Posterior vena cava (tissue), 2 donors: Measurements from ENCODE around the gene TSHR. TPM values are rescaled to one million over a fixed set of nuclear protein-coding genes. Genes with fewer than 3 reads are reported as not detected.
A peak's percentile ranks its signal among the peaks of the same experiment; 100 is the strongest.
"Not testable (repeated sequence)": the region's sequence is repeated elsewhere in the genome, so short reads cannot be mapped to it uniquely, and the experiment has no call there.

Experiments used
- DNase-seq: peaks from one replicate; pipeline ENCODE4 v3.0.0-alpha.2; 2020; ENCODE audit warnings: low spot score
- intact Hi-C, 2 donors: fragments of 100-400 bp; cut with DNase I; formaldehyde crosslinking; loops; one replicate each; pipeline versions ENCODE4 v1.14.1 to v1.14.2; 2022 to 2023
- long read RNA-seq, 2 donors: library from polyadenylated mRNA; unstranded; transcript quantifications; one replicate each; pipeline ENCODE4 v2.0.0, GENCODE V29; 2020 to 2021
- total RNA-seq, 2 donors: library from RNA; stranded (reverse); fragmentation: NEBNext Ultra II Directional; extraction: Animal tissue kit (Norgen Biotek cat#: 25700); gene quantifications; one replicate each; pipeline ENCODE4 v1.2.1, GENCODE V29; 2021
- donor health status: DM: yes; HTN: yes; CAD: no.
- donor health status: DM: yes; HTN: yes; CAD: no.

Gene TSHR
- 1 to 10 TPM in 1 of 2 donors, under 1 TPM in 1; 0.29 to 1.1 TPM for total RNA-seq
- long read RNA-seq, donor 1, partial matches to known transcripts = 0 of 4 reads
- long read RNA-seq, donor 1, other reads (novel, unspliced or antisense) = 4 of 4 reads
- long read RNA-seq, donor 2 = 0 reads

GRCh38 chr14:80955416-80955941 is at the start of gene TSHR:
Gene TSHR, plus strand, starts transcription at chr14:80955621. Its CDS starts 60 bp downstream, at chr14:80955681.
- intact Hi-C loops = loop anchor here in 1 of 2 donors (2.0 kb wide), 1 partner anchor 31 kb away; no protein-coding TSS in a partner anchor

GRCh38 chr14:80906336-80906735 is 49.1 kb upstream of the TSHR start:
- DNase-seq = no peak
- intact Hi-C loops = no loop called here

More at GRCh38 chr14:80955416-80955941, at the start of gene TSHR:
- DNase-seq = peak; percentile 77

- intact Hi-C loops = no loop called here
- no peak for DNase-seq
Observed at GRCh38 chr14:80906946-80907345, 48.5 kb upstream of the TSHR start.

DNA sequence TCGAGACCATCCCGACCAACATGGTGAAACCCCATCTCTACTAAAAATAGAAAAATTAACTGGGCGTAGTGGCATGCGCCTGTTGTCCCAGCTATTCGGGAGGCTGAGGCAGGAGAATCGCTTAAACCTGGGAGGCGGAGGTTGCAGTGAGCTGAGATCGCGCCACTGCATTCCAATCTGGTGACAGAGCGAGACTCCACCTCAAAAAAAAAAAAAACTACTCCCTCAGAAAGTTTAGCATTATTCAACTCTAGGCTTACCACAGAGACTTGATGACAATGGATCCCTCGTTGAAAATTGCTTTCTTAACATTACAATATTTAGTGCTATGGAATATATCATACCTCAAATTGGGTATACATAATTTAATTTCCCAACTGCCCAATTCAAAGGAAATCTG is 43.4 kb upstream of the TSHR start:
- DNase-seq, intact Hi-C loops: not testable (repeated sequence)

- no peak for DNase-seq
- intact Hi-C loops = no loop called here
Observed at GRCh38 chr14:80919622-80920021, 35.8 kb upstream of the TSHR start.

DNA sequence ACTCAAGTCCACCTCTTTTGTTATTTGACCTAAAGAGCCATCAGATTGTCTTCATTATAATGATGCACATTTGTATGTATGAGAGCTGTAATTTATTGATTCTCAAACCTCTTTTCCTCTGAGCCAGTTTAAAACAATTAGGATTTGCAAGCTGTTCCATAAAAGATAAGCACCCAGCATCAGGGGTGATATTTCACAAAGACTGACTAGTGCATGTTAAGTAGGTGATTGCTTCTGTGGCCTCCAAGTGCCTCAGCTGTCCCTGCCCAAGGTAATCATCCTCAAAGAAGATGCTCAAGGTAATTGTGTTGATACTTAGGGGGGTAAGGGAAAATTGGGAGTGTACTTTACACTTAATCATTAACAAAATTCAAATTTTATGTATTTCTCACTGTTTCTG is 32.1 kb upstream of the TSHR start:
- no peak for DNase-seq
- intact Hi-C loops = no loop called here

DNA sequence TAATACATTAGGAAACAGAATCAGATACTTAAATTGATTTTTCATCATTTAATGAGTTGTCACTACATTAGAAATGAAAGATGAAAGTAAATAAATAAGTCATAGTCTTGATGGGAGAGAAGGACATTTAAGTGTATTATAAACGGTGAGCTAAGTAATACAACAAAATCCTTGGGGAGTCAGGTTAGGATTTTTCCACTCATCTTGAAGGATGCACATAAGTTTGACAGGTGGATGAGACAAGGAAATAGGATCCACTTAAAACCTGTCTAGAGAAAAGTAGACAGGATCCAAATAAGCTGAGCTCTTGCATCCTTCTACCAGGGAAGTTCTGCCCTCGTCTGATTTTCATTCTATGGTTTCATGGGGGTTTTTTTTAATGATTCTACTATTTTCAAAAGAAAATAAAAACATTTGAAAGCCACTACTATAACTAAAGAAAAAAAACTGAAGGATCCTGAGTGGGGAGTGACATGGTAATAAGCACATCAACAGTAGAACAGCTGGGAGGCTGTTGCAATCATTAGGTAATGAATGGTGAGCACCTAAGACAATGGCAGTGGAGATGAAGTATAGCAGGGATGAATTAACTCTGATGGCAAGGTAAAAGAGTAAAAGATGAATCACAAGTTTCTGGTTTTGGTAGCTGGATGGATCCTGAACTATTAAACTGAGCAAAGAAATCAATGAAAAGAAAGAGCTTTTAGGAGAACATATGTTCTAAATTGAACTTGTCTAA is 30.9 kb upstream of the TSHR start:
- intact Hi-C loops = no loop called here

DNA sequence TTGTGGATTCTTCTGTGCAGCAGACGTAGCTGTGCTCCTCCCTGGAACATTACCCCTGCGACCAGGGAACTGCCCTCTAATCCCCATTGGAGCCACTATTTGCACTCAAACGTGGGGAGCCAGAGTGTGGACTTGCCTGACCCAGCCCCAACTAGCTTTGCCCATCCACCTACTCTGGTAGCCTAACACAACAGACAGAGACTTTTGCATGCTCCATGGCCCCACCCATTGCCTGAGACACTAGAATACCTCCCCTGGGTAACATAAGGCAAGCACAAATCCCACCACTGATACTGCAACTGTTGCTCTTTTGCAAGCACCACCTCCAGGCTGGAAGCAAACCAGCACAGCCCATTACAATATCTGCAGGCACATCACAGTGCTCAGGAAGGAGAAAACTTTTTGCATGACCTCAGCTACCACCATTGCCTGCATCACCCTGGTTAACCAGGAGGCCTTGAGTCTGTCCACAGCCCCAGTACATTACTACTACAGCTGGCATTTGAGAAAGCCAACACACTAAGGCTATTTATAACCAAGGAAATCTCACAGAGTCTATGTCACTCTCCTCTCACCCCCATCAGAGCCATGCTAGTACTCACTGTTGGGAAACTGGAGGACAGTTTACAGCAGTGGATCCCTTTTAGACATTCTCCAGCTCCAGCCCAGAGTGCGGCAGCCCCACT is 28.9 kb upstream of the TSHR start:
- DNase-seq = no peak
- intact Hi-C loops = no loop called here

More for the DNA sequence above, 30.9 kb upstream of the TSHR start:
- no peak for DNase-seq

DNA sequence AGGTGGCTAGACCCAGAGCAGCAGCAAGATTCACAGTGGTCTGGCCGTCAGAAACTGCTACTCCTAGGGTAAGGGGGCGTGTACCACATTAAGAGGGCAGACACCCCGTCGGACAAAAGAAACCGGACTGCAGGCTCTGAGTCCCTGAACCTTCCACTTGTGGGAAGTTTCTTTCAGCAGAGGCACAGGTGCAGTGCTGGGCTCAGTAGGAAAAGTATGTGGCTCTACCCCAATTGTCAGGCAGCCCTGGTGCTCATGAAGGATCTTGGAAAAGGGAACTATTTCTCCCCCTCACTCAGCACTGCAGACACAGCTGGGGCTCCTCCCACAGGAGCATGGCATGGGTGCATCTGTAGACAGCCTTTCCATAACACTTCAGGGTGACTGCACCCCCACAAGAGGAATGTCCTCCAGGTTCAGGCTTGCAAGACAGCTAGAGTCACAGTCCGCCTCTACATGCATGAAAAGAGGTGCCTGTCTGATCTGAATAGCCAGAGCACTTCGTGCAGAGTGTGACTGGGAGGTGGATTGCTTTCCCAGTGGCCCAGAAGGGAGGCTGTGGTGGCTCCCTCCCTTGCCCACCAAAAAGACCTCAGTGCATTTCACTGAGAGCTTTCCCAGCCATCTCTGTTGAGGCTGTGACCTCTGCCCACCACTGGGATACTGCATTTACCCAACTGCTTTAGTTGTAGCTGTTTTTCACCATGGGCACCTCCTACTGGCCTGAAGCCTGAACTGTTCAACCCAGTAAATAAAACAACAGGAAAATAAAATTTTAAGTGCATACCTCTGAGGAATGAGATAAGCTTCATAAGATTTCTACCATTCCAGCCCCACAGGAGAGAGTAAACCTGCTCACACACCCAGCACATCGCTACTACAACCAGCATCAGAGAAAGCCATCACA is 28.1 kb upstream of the TSHR start:
- no peak for DNase-seq
- intact Hi-C loops = no loop called here

GRCh38 chr14:80930095-80930494 is 25.3 kb upstream of the TSHR start:
- intact Hi-C loops = no loop called here
- DNase-seq = no peak

- intact Hi-C loops = no loop called here
- DNase-seq = no peak
Observed at GRCh38 chr14:80930836-80931389, 24.5 kb upstream of the TSHR start.

GRCh38 chr14:80933282-80933681 is 22.1 kb upstream of the TSHR start:
- no peak for DNase-seq

GRCh38 chr14:80933686-80934085 is 21.7 kb upstream of the TSHR start:
- DNase-seq = no peak
- intact Hi-C loops = no loop called here

More at GRCh38 chr14:80933282-80933681, 22.1 kb upstream of the TSHR start:
- intact Hi-C loops = no loop called here

- DNase-seq = no peak
- intact Hi-C loops = no loop called here
Observed at GRCh38 chr14:80940146-80940545, 15.3 kb upstream of the TSHR start.

DNA sequence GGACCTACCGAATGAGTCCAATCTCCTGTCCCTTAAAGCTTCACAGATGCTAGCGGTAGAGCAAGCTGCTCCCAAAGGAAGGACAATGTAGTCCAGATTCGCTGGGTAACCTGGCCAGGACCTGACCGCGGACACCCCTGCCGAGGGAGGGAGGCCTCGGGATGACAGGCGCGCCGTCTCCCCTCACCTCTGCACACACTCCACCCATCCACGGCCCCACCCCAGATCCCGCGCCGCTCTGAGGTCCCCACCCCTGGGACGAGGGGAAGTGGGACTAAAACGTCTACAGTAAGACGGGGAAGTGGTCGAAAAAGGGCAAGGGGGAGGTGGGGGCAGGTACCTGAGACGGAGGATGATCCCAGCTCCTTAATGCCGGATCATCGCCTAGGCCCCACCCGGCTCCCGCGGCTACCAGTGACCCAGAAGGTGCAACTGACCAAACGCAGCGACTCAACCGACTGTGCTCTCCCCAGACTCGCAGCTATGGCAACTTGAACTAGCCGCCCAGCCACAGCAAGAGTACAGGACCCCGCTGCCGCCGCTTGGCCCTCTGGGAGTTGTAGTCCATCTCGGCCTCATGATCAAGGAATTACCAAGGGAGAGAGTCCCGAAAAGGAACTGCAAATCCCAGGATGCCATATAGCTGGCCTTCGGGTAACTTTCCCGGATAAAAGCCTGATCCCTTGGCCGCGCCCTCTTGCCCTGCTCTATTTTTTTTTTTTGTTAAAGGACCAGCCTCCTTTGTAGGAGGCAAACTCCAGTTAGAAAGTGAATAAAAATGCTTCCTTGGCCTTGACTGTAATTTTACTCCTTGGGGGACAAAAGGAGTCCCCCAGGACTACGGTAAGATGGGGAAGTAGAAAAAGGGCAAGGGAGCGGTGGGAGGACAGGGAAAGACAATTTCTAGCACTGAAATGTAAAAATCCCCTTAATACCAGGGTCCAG is 13.9 kb upstream of the TSHR start, which contains the start of gene CEP128:
Gene CEP128 (minus strand): TSS at position 498 of the 945 bp plus-strand sequence.
- intact Hi-C loops = no loop called here
- peak; percentile 98 for DNase-seq

GRCh38 chr14:80942191-80942600 is 13.2 kb upstream of the TSHR start:
- DNase-seq = no peak
- intact Hi-C loops = no loop called here

DNA sequence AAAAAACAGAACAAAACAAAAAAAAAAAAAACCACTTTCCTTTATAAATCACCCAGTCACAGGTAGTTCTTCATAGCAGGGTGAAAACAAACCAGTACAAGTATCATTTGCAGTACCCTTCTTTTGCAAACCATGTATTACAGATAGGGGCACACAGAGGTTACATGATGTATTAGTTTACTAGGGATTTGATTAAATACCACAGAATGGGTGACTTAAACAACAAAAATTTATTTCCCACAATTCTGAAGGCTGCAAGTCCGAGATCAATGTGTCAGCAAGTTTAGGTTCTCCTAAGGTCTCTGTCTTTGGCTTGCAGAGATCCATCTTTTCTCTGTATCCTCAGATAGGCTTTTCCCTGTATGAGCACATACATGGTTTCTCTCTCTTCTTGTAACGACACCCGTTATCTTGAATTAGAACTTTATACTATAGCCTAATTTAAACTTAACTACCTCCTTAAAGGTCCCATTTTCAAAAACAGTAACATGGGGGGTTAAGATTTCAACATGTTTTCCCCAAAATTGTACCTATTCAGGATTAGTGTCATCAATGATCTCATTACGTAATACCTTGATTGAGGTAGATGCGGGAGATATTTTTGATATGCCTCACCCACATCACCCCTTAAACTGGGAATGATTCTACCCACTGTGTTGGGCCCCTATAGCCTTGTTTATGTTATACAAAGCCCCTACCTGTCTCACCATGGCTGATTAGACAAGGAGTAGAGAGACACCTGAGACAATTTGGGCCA is 10.4 kb upstream of the TSHR start:
- DNase-seq = no peak
- intact Hi-C loops = no loop called here
